Left kidney (tissue), 2 donors: Measurements from ENCODE around the gene ICA1. TPM values are rescaled to one million over a fixed set of nuclear protein-coding genes. Genes with fewer than 3 reads are reported as not detected.

Source experiments
- DNase-seq: peaks from one replicate; pipeline ENCODE4 v3.0.0-alpha.2; 2013
- polyA plus RNA-seq: library from polyadenylated mRNA; unstranded; fragments of 120-200 nt; gene quantifications from one replicate; pipeline ENCODE4 v1.2.1, GENCODE V29; 2013; ENCODE audit not compliant: insufficient read length

The ICA1 gene
- polyA plus RNA-seq, 1 donor: 38.2 TPM

GRCh38 chr7:8204339-8205030 lies 57.5 kb downstream of the ICA1 start:
- DNase-seq: no peak

GRCh38 chr7:8201846-8202441 lies 60.0 kb downstream of the ICA1 start:
- DNase-seq: no peak

- DNase-seq: no peak
Measured at GRCh38 chr7:8200717-8201116, 61.2 kb downstream of the ICA1 start.

GRCh38 chr7:8200316-8200715 lies 61.7 kb downstream of the ICA1 start:
- no peak for DNase-seq

- no peak for DNase-seq
Measured at GRCh38 chr7:8197994-8198698, 63.8 kb downstream of the ICA1 start.

- DNase-seq: no peak
Measured at GRCh38 chr7:8192897-8193296, 69.1 kb downstream of the ICA1 start.

GRCh38 chr7:8190119-8190895 lies 71.7 kb downstream of the ICA1 start:
- DNase-seq: peak; percentile 83

GRCh38 chr7:8189625-8190024 lies 72.3 kb downstream of the ICA1 start:
- DNase-seq: no peak

- DNase-seq: no peak
Measured at GRCh38 chr7:8185926-8186683, 75.9 kb downstream of the ICA1 start.

- no peak for DNase-seq
Measured at GRCh38 chr7:8184221-8184620, 77.7 kb downstream of the ICA1 start.

- DNase-seq: no peak
Measured at GRCh38 chr7:8179486-8179885, 82.5 kb downstream of the ICA1 start.

GRCh38 chr7:8178353-8178752 lies 83.6 kb downstream of the ICA1 start:
- no peak for DNase-seq

GRCh38 chr7:8177109-8177933 lies 84.6 kb downstream of the ICA1 start:
- no peak for DNase-seq

GRCh38 chr7:8176370-8177081 lies 85.4 kb downstream of the ICA1 start:
- no peak for DNase-seq

GRCh38 chr7:8175929-8176369 lies 86.0 kb downstream of the ICA1 start:
- no peak for DNase-seq

GRCh38 chr7:8172372-8173354 lies 89.3 kb downstream of the ICA1 start:
- DNase-seq: no peak

GRCh38 chr7:8169171-8169570 lies 92.8 kb downstream of the ICA1 start:
- no peak for DNase-seq

GRCh38 chr7:8168336-8168735 lies 93.6 kb downstream of the ICA1 start:
- no peak for DNase-seq

GRCh38 chr7:8165150-8165549 lies 96.8 kb downstream of the ICA1 start:
- DNase-seq: no peak
